Stomach smooth muscle (tissue), 2 donors: ENCODE measurements around the gene MTA3.

Source experiments
- H3K27ac ChIP-seq: one replicate; pipeline ENCODE4 v1.7.0; 2013; ENCODE audit warnings: mild to moderate bottlenecking, low read length, inconsistent platforms
- H3K27me3 ChIP-seq, 2 donors: one replicate each; pipeline ENCODE4 v1.7.0; 2013; ENCODE audit warnings: low read length in 2 of 2; ENCODE audit not compliant: insufficient read depth in 2 of 2, control insufficient read depth in 1 of 2
- H3K36me3 ChIP-seq, 2 donors: one replicate each; pipeline ENCODE4 v1.7.0; 2013; ENCODE audit warnings: low read length in 2 of 2; ENCODE audit not compliant: control insufficient read depth in 2 of 2, insufficient read depth in 2 of 2
- H3K4me1 ChIP-seq: one replicate; pipeline ENCODE4 v1.7.0; 2013; ENCODE audit warnings: low read length; ENCODE audit not compliant: control insufficient read depth, insufficient read depth
- H3K4me3 ChIP-seq, 2 donors: one replicate each; pipeline ENCODE4 v1.7.0; 2013; ENCODE audit warnings: low read length in 2 of 2
- H3K9ac ChIP-seq, 2 donors: one replicate each; pipeline ENCODE4 v1.7.0; 2013; ENCODE audit warnings: low read length in 2 of 2, mild to moderate bottlenecking in 1 of 2
- H3K9me3 ChIP-seq, 2 donors: one replicate each; pipeline ENCODE4 v1.7.0; 2013; ENCODE audit warnings: low read length in 2 of 2; ENCODE audit not compliant: control insufficient read depth in 2 of 2
- donor health status: healthy.
- donor health status: Pancreatic carcinoma.

Gene MTA3

GRCh38 chr2:42761554-42761953, 193.1 kb downstream of the MTA3 start:
- Histone ChIP-seq H3K27me3 (no peaks in the 10 kb centered on the region), H3K4me1 (no peaks in the 10 kb centered on the region), H3K9ac (no peak overlapping the region), H3K27ac (no peak overlapping the region), H3K4me3 (no peak overlapping the region), H3K9me3 (no peaks in the 10 kb centered on the region), H3K36me3 (peaks cover 0 to 3% of the 10 kb centered on the region in 2 donors)

- Histone ChIP-seq H3K4me3 (no peak overlapping the region), H3K4me1 (no peaks in the 10 kb centered on the region), H3K27me3 (no peaks in the 10 kb centered on the region), H3K9me3 (no peaks in the 10 kb centered on the region), H3K36me3 (peaks cover 0 to 3% of the 10 kb centered on the region in 2 donors), H3K9ac (no peak overlapping the region), H3K27ac (no peak overlapping the region)
Observed at GRCh38 chr2:42762155-42762554, 193.7 kb downstream of the MTA3 start.

DNA sequence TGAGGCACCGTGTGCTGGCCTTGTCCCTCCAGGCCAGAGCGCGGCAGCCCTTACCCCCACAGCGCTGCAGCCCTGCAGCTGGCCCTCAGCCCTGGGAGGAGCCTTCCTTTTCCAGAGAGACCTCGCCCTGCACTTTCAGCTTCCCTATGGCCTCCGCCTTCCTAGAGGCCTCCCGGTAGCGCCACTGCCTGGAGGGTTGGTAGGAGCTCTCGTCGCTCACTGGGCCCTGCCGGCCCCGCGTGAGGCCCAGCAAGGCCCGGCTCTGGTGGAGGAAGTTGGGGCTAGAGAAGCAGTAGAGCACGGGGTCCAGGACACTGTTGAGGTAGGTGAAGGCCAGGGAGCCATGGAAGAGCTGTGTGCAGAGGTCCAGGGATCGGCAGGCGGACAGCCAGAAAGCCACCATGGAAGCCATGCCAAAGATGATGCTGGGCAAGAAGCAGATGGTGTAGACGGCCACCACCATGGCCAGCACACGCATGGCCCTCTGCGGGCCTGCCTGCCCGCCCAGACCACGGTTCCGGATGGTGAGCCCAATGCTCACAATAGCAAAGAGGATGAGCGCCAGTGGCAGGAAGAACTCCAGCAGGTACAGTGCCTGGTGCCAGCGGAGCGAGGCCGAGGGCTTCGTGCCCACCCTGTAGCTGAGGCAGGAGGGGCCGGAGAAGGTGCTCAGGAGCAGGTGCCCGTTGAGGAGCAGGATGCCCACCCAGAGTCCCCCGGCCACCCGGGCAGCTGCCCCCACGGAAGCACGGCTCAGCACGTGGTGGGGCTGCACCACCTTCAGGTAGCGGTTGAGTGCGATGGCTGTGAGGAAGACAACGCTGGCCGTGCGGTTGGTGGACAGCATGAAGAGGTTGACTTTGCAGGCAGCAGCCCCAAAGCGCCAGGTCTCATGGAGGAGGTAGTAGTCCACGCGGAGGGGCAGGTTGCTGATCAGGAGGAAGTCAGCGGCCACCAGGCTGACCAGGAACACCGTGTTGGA, 194.7 kb downstream of the MTA3 start:
- Histone ChIP-seq H3K27ac (no peak overlapping the region), H3K36me3 (peaks cover 0 to 3% of the 10 kb centered on the region in 2 donors), H3K4me1 (no peaks in the 10 kb centered on the region), H3K4me3 (no peak overlapping the region), H3K9ac (no peak overlapping the region), H3K9me3 (no peaks in the 10 kb centered on the region), H3K27me3 (no peaks in the 10 kb centered on the region)

GRCh38 chr2:42764096-42764495, 195.7 kb downstream of the MTA3 start, which contains the start of gene OXER1:
Gene OXER1, minus strand, starts transcription at chr2:42764135. Its CDS starts 73 bp downstream, at chr2:42764062.
- Histone ChIP-seq H3K9me3 (no peaks in the 10 kb centered on the region), H3K27me3 (no peaks in the 10 kb centered on the region), H3K36me3 (peaks cover 0 to 3% of the 10 kb centered on the region in 2 donors), H3K4me1 (no peaks in the 10 kb centered on the region), H3K4me3 (no peak within 1 kb of the TSS), H3K9ac (no peak within 1 kb of the TSS), H3K27ac (no peak within 1 kb of the TSS)

GRCh38 chr2:42764901-42765300, 196.5 kb downstream of the MTA3 start:
- Histone ChIP-seq H3K4me1 (no peaks in the 10 kb centered on the region), H3K9ac (no peak overlapping the region), H3K9me3 (no peaks in the 10 kb centered on the region), H3K36me3 (no peaks in the 10 kb centered on the region), H3K27ac (no peak overlapping the region), H3K27me3 (no peaks in the 10 kb centered on the region), H3K4me3 (no peak overlapping the region)

GRCh38 chr2:42765686-42766085, 197.3 kb downstream of the MTA3 start:
- H3K9me3 ChIP-seq = no peaks in the 10 kb centered on the region
- H3K4me1 ChIP-seq = no peaks in the 10 kb centered on the region
- no peaks in the 10 kb centered on the region for H3K27me3 ChIP-seq
- no peak overlapping the region for H3K9ac ChIP-seq
- no peak overlapping the region for H3K4me3 ChIP-seq
- H3K36me3 ChIP-seq = no peaks in the 10 kb centered on the region
- H3K27ac ChIP-seq = no peak overlapping the region

DNA sequence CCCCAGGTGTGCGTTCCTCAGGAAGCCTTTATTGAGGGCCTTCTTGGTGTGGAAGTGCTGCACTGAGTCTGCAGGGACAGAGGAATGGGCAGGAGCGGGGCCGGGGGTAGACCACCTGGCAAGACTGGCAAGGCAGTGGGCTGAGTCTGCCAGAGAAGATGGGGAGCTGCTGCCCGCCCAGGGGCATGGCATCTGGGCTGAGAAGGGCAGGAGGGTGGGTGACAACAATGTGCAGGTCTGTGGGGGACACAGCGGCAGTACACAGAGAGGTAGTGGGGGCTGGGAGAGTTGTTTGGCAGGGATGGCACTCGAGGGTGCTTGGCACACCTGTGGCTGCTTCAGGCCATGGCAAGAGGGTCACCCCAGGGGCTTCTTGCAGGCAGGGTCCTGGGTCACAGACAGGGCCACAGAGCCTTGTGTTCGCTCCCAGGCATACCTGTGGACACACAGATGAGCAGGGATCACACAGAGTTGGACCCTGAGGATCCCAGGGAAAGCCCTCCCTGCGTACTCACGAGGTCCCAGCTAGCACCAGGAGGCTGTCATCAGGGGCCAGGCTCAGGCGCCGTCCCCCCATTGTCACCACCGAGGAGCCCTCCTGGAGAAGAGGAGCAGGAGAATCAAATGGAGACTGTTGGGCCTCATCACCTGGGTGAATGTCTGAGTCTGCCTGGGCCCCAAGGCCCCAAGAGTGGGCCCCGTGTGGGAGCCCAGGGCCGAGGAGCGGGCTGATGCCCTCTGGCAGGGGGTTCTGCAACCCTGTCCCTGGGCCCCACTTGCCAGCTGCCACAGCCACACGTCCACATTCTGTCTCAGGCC, 198.9 kb downstream of the MTA3 start:
- Histone ChIP-seq H3K4me3 (no peak overlapping the region), H3K9me3 (no peaks in the 10 kb centered on the region), H3K9ac (no peak overlapping the region), H3K36me3 (no peaks in the 10 kb centered on the region), H3K27ac (no peak overlapping the region), H3K4me1 (no peaks in the 10 kb centered on the region), H3K27me3 (no peaks in the 10 kb centered on the region)

DNA sequence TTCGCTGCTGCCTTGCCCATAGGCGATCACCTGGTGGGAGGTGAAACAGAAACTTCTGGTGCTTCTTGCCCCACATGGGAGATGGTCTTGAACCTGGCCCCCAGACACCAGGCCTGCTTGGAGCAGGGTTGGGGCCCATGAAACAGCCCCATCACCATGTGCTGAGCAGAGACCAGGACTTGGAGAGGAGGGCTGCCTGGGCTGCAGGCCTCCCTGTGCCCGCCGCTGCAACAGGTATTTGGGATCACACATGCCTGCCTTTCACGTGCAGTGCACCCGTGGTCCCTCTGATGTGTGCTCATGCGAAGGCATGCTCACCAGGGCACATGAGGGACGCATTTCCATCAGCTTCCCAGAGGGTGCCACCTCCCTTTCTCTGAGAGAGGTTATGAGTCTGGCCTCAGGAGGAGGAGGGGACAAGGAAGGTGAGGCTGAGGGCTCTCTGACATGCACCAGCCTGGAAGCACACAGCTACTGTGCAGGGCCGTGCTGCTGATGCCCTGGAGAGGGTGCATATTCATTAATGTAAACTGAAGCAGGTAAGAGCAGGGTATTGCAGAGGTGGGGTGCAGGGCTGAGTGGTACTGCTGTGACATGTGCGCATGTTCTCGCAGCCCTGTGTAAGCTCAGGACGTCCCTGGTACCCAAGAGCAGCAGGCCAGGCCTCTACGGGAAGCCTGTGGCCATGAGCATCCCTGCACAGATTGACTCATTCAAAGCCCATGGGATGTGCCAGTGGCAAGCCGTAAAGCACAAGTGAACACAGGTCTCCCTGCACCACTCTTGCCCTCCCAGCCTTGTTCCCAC, 199.7 kb downstream of the MTA3 start:
- H3K27me3 ChIP-seq = no peaks in the 10 kb centered on the region
- no peaks in the 10 kb centered on the region for H3K36me3 ChIP-seq
- no peaks in the 10 kb centered on the region for H3K4me1 ChIP-seq
- no peak overlapping the region for H3K4me3 ChIP-seq
- no peak overlapping the region for H3K9ac ChIP-seq
- H3K27ac ChIP-seq = no peak overlapping the region
- no peaks in the 10 kb centered on the region for H3K9me3 ChIP-seq

DNA sequence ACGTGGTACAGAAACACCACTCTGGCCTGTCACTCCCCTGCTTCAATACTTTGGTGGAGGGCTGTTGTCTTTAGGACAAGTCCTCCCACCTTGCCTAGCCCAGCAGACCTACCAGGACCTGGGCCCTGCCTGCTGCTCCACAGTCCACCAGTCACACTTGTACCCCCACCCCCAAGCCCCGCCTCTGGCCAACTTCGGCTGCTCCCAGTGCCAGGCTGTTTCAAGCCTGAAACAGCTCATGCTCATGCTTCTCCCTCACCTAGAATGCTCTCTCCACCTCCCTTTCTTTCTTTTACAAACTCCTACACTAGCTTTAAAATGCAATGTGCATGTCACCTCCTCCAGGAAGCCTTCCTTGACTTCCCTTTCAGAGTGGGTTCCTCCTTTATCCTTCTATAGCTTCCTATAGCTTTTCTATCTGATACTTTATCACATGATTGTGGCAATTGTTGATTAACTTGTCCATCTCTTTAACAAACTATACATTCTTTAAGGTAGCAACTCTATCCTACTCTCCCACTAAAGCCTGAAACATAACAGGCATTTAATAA, 200.3 kb downstream of the MTA3 start:
- Histone ChIP-seq H3K9me3 (no peaks in the 10 kb centered on the region), H3K4me3 (no peak overlapping the region), H3K4me1 (no peaks in the 10 kb centered on the region), H3K36me3 (no peaks in the 10 kb centered on the region), H3K27me3 (no peaks in the 10 kb centered on the region), H3K27ac (no peak overlapping the region), H3K9ac (no peak overlapping the region)
